Activated T-cell treated with anti-CD3 and anti-CD28 coated beads, Interleukin-2, amount 50 U/mL, for 4 hours (primary cell): ENCODE results near the gene USP35. TPM values are rescaled to one million over a fixed set of nuclear protein-coding genes. Genes with fewer than 3 reads are reported as not detected.
A peak's percentile ranks its signal among the peaks of the same experiment; 100 is the strongest.

Source experiments
- ATAC-seq, 2 donors: fragments of 200-7000 bp; cut with Tn5 transposase; one replicate each; pipeline ENCODE4 v1.10.0; 2021
- DNase-seq: peaks from one replicate; pipeline ENCODE4 v3.0.0-alpha.2; 2020
- H3K27me3 Mint-ChIP-seq: one replicate; pipeline ENCODE4 v1.8.0; 2021; ENCODE audit warnings: low read depth, mixed read lengths
- H3K36me3 Mint-ChIP-seq: one replicate; pipeline ENCODE4 v1.8.0; 2022; ENCODE audit warnings: mixed read lengths; ENCODE audit not compliant: insufficient read depth
- H3K4me1 Mint-ChIP-seq: one replicate; pipeline ENCODE4 v1.8.0; 2021; ENCODE audit warnings: low read depth, mixed read lengths
- H3K4me3 Mint-ChIP-seq: one replicate; pipeline ENCODE4 v1.8.0; 2021; ENCODE audit warnings: mild to moderate bottlenecking, moderate library complexity, mixed read lengths
- H3K9me3 Mint-ChIP-seq: one replicate; pipeline ENCODE4 v1.8.0; 2021; ENCODE audit warnings: mixed read lengths
- total RNA-seq, 3 donors: library from RNA; stranded (reverse); gene quantifications; one replicate each; pipeline ENCODE4 v1.2.1, GENCODE V29; 2021

Gene USP35
- total RNA-seq, 3 donors from 2014 or later, result 3.8 to 5.2 (median 4.9) TPM

DNA sequence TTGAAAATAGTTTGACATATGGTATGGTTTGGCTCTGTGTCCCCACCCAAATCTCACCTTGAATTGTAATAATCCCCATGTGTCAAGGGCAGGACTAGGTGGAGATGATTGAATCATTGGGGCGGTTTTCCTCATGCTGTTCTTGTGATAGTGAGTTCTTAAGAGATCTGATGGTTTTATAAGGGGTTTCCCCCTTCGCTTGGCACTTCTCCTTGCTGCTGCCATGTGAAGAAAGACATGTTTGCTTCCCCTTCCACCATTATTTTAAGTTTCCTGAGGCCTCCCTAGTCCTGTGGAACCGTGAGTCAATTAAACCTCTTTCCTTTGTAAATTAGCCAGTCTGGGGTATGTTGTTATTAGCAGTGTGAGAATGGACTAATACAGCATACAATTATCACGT, 8.0 kb upstream of the USP35 start:
- no peaks in the 10 kb centered on the region for H3K27me3 Mint-ChIP-seq
- no peaks in the 10 kb centered on the region for H3K4me1 Mint-ChIP-seq
- H3K4me3 Mint-ChIP-seq, result no peak overlapping the region

DNA sequence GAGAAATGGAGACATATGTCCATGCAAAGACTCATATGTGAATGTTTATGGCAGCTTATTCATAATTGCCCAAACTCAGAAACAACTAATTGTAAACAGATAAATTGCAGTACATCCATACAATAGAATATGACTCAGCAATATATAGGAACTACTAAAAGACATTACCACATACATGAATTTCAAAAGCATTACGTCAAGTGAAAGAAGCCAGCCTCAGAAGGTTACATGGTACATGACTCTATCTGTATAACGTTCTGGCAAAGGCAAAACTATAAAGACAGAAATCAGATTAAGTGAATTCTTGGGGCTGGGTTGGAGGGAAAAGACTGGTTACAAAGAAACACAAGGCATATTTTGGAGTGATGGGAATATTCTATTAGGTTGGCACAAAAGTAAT, 7.5 kb upstream of the USP35 start:
- DNase-seq, result no peak
- Mint-ChIP-seq H3K4me1 (no peaks in the 10 kb centered on the region), H3K9me3 (peaks cover 4% of the 10 kb centered on the region), H3K36me3 (peaks cover 19% of the 10 kb centered on the region), H3K4me3 (no peak overlapping the region), H3K27me3 (no peaks in the 10 kb centered on the region)
- ATAC-seq, result no peak

More for the DNA sequence above, 8.0 kb upstream of the USP35 start:
- peaks cover 4% of the 10 kb centered on the region for H3K9me3 Mint-ChIP-seq
- H3K36me3 Mint-ChIP-seq, result peaks cover 19% of the 10 kb centered on the region
- DNase-seq, result no peak
- no peak for ATAC-seq

- peak; percentile 78 to 80 for ATAC-seq
- Mint-ChIP-seq H3K4me1 (peaks cover 45% of the 10 kb centered on the region), H3K9me3 (no peaks in the 10 kb centered on the region), H3K27me3 (no peaks in the 10 kb centered on the region), H3K36me3 (peaks cover 3% of the 10 kb centered on the region), H3K4me3 (peak overlapping the region; percentile 99)
- peak; percentile 79 for DNase-seq
Observed at GRCh38 chr11:78187366-78188285, 1.1 kb upstream of the USP35 start.

GRCh38 chr11:78189174-78189724, 530 bp downstream of the USP35 start:
- Mint-ChIP-seq H3K36me3 (peaks cover 2% of the 10 kb centered on the region), H3K9me3 (no peaks in the 10 kb centered on the region), H3K4me1 (peaks cover 54% of the 10 kb centered on the region), H3K27me3 (no peaks in the 10 kb centered on the region), H3K4me3 (peak overlapping the region; percentile 99)
- DNase-seq (no peak), ATAC-seq (no peak)

DNA sequence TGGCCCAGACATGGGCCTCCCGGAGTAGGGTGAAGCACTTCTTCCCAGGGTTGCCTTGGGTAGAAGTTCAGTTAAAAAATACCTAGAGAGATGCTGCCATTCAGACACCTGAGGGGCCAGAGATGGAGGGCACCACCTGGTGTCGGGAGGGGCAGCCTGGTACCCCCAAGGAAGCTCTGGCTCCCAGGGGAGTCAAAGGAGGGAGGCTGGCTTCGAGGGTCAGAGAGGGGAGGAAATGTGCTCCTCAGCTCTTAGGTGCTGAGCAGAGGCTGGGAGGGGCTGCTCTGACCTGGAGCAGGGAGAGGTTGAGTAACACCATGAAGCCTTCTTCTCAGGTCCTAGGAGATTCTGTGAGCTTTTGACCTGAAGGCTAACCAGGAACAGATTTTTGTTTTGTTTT, 1.1 kb downstream of the USP35 start:
- Mint-ChIP-seq H3K4me3 (peak overlapping the region; percentile 99), H3K36me3 (peaks cover 2% of the 10 kb centered on the region), H3K9me3 (no peaks in the 10 kb centered on the region), H3K27me3 (no peaks in the 10 kb centered on the region), H3K4me1 (peaks cover 59% of the 10 kb centered on the region)
- DNase-seq (no peak), ATAC-seq (no peak)

GRCh38 chr11:78190374-78190773, 1.7 kb downstream of the USP35 start:
- ATAC-seq, result no peak
- peak overlapping the region; percentile 99 for H3K4me3 Mint-ChIP-seq
- H3K9me3 Mint-ChIP-seq, result no peaks in the 10 kb centered on the region
- peaks cover 59% of the 10 kb centered on the region for H3K4me1 Mint-ChIP-seq
- peaks cover 4% of the 10 kb centered on the region for H3K36me3 Mint-ChIP-seq
- no peak for DNase-seq
- no peaks in the 10 kb centered on the region for H3K27me3 Mint-ChIP-seq

- Mint-ChIP-seq H3K36me3 (peaks cover 6% of the 10 kb centered on the region), H3K9me3 (no peaks in the 10 kb centered on the region), H3K4me3 (no peak overlapping the region), H3K27me3 (no peaks in the 10 kb centered on the region), H3K4me1 (peaks cover 59% of the 10 kb centered on the region)
- no peak for ATAC-seq
- no peak for DNase-seq
Observed at GRCh38 chr11:78190871-78191538, 2.3 kb downstream of the USP35 start.

- Mint-ChIP-seq H3K27me3 (no peaks in the 10 kb centered on the region), H3K4me3 (no peak overlapping the region), H3K36me3 (peaks cover 7% of the 10 kb centered on the region), H3K9me3 (no peaks in the 10 kb centered on the region), H3K4me1 (peaks cover 51% of the 10 kb centered on the region)
- no peak for ATAC-seq
- DNase-seq, result no peak
Observed at GRCh38 chr11:78192223-78192719, 3.6 kb downstream of the USP35 start.

- H3K4me3 Mint-ChIP-seq, result no peak overlapping the region
- no peaks in the 10 kb centered on the region for H3K9me3 Mint-ChIP-seq
- no peaks in the 10 kb centered on the region for H3K27me3 Mint-ChIP-seq
- peaks cover 45% of the 10 kb centered on the region for H3K4me1 Mint-ChIP-seq
- ATAC-seq, result no peak
- H3K36me3 Mint-ChIP-seq, result peaks cover 7% of the 10 kb centered on the region
- DNase-seq, result no peak
Observed at GRCh38 chr11:78192911-78193351, 4.2 kb downstream of the USP35 start.

GRCh38 chr11:78193806-78194205, 5.1 kb downstream of the USP35 start:
- Mint-ChIP-seq H3K27me3 (no peaks in the 10 kb centered on the region), H3K4me1 (peaks cover 44% of the 10 kb centered on the region), H3K9me3 (no peaks in the 10 kb centered on the region), H3K36me3 (peaks cover 7% of the 10 kb centered on the region), H3K4me3 (no peak overlapping the region)
- ATAC-seq, result no peak
- DNase-seq, result no peak

- H3K27me3 Mint-ChIP-seq, result no peaks in the 10 kb centered on the region
- DNase-seq (no peak), ATAC-seq (peak in 1 of 2 donors; percentile 39)
- no peak overlapping the region for H3K4me3 Mint-ChIP-seq
- H3K4me1 Mint-ChIP-seq, result peaks cover 39% of the 10 kb centered on the region
- no peaks in the 10 kb centered on the region for H3K9me3 Mint-ChIP-seq
- peaks cover 7% of the 10 kb centered on the region for H3K36me3 Mint-ChIP-seq
Observed at GRCh38 chr11:78194490-78194889, 5.8 kb downstream of the USP35 start.

GRCh38 chr11:78195917-78196560, 7.3 kb downstream of the USP35 start:
- Mint-ChIP-seq H3K4me3 (no peak overlapping the region), H3K36me3 (peaks cover 7% of the 10 kb centered on the region), H3K27me3 (no peaks in the 10 kb centered on the region), H3K4me1 (peaks cover 26% of the 10 kb centered on the region), H3K9me3 (no peaks in the 10 kb centered on the region)
- ATAC-seq, result no peak
- DNase-seq, result no peak

- ATAC-seq, result no peak
- no peak for DNase-seq
- H3K9me3 Mint-ChIP-seq, result no peaks in the 10 kb centered on the region
- H3K4me1 Mint-ChIP-seq, result peaks cover 28% of the 10 kb centered on the region
- H3K36me3 Mint-ChIP-seq, result peaks cover 7% of the 10 kb centered on the region
- no peaks in the 10 kb centered on the region for H3K27me3 Mint-ChIP-seq
- H3K4me3 Mint-ChIP-seq, result no peak overlapping the region
Observed at GRCh38 chr11:78196661-78197091, 8.0 kb downstream of the USP35 start.

- Mint-ChIP-seq H3K4me3 (no peak overlapping the region), H3K4me1 (peaks cover 34% of the 10 kb centered on the region), H3K36me3 (peaks cover 7% of the 10 kb centered on the region), H3K9me3 (no peaks in the 10 kb centered on the region), H3K27me3 (no peaks in the 10 kb centered on the region)
- ATAC-seq (no peak), DNase-seq (no peak)
Observed at GRCh38 chr11:78197816-78198215, 9.1 kb downstream of the USP35 start.
